ENCODE measurements around the gene EMP2. TPM values are rescaled to one million over a fixed set of nuclear protein-coding genes. Genes with fewer than 3 reads are reported as not detected.

Gene EMP2
- total and polyA plus RNA-seq, 2 experiments from 2014 or later: 29.1 to 93.4 TPM

DNA sequence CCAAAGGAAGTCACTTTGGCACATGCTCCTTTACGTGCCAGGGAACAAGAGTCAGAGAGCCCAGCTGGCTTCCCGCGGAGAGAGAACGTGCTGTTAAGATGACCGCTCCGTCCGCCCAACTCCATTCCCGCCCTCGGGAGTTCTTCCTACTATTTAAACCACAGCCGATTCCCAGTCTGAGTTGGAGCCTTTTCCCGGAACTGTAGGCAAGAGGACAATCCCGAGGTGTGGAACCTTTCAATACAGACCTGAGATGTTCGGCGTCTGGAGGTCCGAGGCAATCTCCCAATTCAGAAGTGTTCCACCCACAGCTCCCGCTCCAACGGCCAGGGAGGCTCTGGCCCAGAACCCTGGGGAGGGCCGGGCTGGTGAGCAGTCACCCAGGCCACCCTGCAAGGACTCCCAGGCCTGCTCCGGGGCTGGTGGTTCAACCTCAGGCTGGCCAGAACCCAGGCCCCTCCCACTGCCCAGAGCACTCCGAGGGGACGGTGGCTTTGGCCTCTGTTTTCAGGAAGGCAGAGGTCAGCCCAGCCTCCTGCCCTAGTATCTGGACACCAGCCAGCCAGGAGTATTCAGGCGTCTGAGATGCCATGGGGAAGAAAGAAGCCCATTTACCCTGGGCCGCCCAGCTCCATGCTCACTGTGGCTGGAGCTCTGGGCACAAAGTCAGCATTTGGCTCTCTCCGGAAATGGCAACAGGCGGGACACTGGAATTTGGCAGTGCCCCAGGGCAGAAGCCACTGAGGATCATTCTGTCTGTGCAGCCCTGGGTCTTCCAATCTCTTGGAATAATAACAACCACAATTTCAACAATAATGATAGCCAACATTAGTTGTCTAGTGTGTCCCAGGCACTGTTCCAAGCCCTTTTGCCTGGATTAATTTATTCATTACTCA, 21.4 kb downstream of the EMP2 start:
- Histone ChIP-seq H2AFZ (no peak overlapping the region), H3K4me3 (no peak overlapping the region), H3K4me2 (no peak overlapping the region), H4K20me1 (ENCODE audit: insufficient read depth, poor library complexity, severe bottlenecking) (no peaks in the 10 kb centered on the region), H3K27me3 (no peaks in the 10 kb centered on the region), H3K27ac (no peak overlapping the region), H3K4me1 (ENCODE audit: insufficient read depth) (no peaks in the 10 kb centered on the region), H3K79me2 (peaks cover 4% of the 10 kb centered on the region), H3K36me3 (replicated peaks; ENCODE audit: insufficient read depth, low read depth) (no peaks in the 10 kb centered on the region), H3K9me2 (replicated peaks; ENCODE audit: insufficient read depth) (no peaks in the 10 kb centered on the region), H3K9me3 (ENCODE audit: low read depth) (no peaks in the 10 kb centered on the region)
- DNase-seq (ENCODE audit: low spot score): no peak
- TF ChIP-seq EZH2phosphoT487 (IDR thresholded peaks at IDR 0.05; ENCODE audit: low read depth, severe bottlenecking, unreplicated experiment): no peak
- no peak for TF ChIP-seq CTCF (IDR thresholded peaks at IDR 0.05; ENCODE audit: poor library complexity)
- TF ChIP-seq EZH2 (IDR thresholded peaks at IDR 0.05; ENCODE audit: borderline replicate concordance): no peak
- WGBS (ENCODE audit: low lambda C conversion rate, missing lambda C conversion rate): 91% methylated on average over 24 of the region's 25 CpGs

GRCh38 chr16:10558305-10558704, 22.1 kb downstream of the EMP2 start:
- Histone ChIP-seq H2AFZ (no peak overlapping the region), H3K9me2 (replicated peaks; ENCODE audit: insufficient read depth) (no peaks in the 10 kb centered on the region), H3K4me3 (no peak overlapping the region), H3K27me3 (no peaks in the 10 kb centered on the region), H3K4me1 (ENCODE audit: insufficient read depth) (no peaks in the 10 kb centered on the region), H3K27ac (no peak overlapping the region), H3K4me2 (no peak overlapping the region), H3K36me3 (replicated peaks; ENCODE audit: insufficient read depth, low read depth) (no peaks in the 10 kb centered on the region), H3K79me2 (peaks cover 4% of the 10 kb centered on the region), H3K9me3 (ENCODE audit: low read depth) (no peaks in the 10 kb centered on the region), H4K20me1 (ENCODE audit: insufficient read depth, poor library complexity, severe bottlenecking) (no peaks in the 10 kb centered on the region)
- 77% methylated on average over 7 of the region's 7 CpGs for WGBS (ENCODE audit: low lambda C conversion rate, missing lambda C conversion rate)
- no peak for DNase-seq (ENCODE audit: low spot score)
- no peak for TF ChIP-seq EZH2phosphoT487 (IDR thresholded peaks at IDR 0.05; ENCODE audit: low read depth, severe bottlenecking, unreplicated experiment)
- no peak for TF ChIP-seq EZH2 (IDR thresholded peaks at IDR 0.05; ENCODE audit: borderline replicate concordance)
- TF ChIP-seq CTCF (IDR thresholded peaks at IDR 0.05; ENCODE audit: poor library complexity): no peak

DNA sequence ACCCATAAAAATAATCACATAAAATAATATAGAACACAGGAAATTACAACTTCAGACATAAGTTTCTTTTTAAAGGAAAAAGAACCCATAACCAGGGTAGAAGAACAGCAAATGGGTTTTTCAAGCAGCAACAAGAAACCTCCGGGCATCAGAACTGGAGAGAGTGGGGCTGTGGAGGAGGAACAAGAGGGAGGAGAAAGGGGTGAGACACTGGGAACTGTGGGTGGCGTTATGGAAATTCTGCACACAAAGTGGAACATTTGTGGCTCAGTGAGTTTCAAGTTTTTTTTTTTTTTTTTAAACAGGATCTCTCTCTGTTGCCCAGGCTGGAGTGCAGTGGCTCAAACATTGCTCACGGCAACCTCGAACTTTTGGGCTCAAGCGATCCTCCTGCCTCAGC, 22.6 kb downstream of the EMP2 start:
- Histone ChIP-seq H3K4me2 (no peak overlapping the region), H3K9me3 (ENCODE audit: low read depth) (no peaks in the 10 kb centered on the region), H3K4me1 (ENCODE audit: insufficient read depth) (no peaks in the 10 kb centered on the region), H3K36me3 (replicated peaks; ENCODE audit: insufficient read depth, low read depth) (no peaks in the 10 kb centered on the region), H2AFZ (no peak overlapping the region), H3K27me3 (no peaks in the 10 kb centered on the region), H3K79me2 (peaks cover 2% of the 10 kb centered on the region), H4K20me1 (ENCODE audit: insufficient read depth, poor library complexity, severe bottlenecking) (no peaks in the 10 kb centered on the region), H3K9me2 (replicated peaks; ENCODE audit: insufficient read depth) (no peaks in the 10 kb centered on the region), H3K4me3 (no peak overlapping the region), H3K27ac (no peak overlapping the region)
- TF ChIP-seq EZH2 (IDR thresholded peaks at IDR 0.05; ENCODE audit: borderline replicate concordance) (no peak), CTCF (IDR thresholded peaks at IDR 0.05; ENCODE audit: poor library complexity) (no peak), EZH2phosphoT487 (IDR thresholded peaks at IDR 0.05; ENCODE audit: low read depth, severe bottlenecking, unreplicated experiment) (no peak)
- no peak for DNase-seq (ENCODE audit: low spot score)
- WGBS (ENCODE audit: low lambda C conversion rate, missing lambda C conversion rate): 98% methylated on average over 5 of the region's 5 CpGs
